ENCODE measurements around the gene FIGNL2.
"Not testable (repeated sequence)": the region's sequence is repeated elsewhere in the genome, so short reads cannot be mapped to it uniquely, and the experiment has no call there.

The FIGNL2 gene

GRCh38 chr12:51818086-51818485, 30.4 kb downstream of the FIGNL2 start:
- no peak for DNase-seq (ENCODE audit: low read depth, low spot score)

DNA sequence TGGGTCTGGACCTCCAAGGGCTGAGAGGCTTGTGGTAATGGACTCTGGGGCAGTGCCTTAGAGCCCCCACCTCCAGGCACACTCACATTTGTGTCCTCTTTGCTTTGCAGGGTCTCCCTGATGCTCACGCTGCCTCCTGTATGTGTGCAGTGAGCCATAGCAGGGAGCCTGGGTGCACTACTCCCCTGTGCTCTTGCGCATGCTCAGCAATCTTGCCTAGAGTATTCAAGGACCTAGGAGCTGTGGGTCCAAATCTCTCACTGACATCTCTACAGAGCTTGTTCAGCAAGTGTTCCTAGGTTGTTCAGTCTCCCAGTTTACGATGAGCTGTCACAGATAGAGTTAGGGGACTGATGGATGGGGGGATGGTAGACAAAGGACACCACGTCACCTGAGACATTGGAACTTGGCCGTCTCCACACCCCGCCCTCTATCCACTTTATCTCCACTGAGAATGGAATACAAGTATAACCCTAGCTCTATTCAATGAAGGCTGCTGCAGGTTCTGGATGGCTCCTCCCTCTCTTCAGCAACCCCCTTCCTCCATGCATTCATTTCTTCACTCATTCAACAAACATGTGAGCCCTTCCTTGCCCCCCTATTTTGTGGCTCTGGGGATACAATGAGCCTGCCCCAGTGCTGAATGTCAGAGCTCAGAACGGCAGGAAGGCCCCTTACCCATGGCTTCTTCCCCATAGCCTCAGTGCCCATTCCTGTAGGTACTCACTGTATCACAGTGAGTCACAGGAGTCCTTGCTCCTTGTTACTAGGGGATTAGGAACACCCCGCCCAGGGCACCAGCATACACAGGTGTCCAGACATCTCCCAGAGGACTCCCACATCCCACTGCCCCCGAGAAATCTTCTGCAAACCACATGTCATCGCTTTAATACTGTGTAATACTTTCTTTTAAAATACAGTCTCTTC, 31.2 kb downstream of the FIGNL2 start:
- DNase-seq (ENCODE audit: low read depth, low spot score): no peak

- DNase-seq (ENCODE audit: low read depth, low spot score): no peak
Observed at GRCh38 chr12:51815571-51815970, 32.9 kb downstream of the FIGNL2 start.

DNA sequence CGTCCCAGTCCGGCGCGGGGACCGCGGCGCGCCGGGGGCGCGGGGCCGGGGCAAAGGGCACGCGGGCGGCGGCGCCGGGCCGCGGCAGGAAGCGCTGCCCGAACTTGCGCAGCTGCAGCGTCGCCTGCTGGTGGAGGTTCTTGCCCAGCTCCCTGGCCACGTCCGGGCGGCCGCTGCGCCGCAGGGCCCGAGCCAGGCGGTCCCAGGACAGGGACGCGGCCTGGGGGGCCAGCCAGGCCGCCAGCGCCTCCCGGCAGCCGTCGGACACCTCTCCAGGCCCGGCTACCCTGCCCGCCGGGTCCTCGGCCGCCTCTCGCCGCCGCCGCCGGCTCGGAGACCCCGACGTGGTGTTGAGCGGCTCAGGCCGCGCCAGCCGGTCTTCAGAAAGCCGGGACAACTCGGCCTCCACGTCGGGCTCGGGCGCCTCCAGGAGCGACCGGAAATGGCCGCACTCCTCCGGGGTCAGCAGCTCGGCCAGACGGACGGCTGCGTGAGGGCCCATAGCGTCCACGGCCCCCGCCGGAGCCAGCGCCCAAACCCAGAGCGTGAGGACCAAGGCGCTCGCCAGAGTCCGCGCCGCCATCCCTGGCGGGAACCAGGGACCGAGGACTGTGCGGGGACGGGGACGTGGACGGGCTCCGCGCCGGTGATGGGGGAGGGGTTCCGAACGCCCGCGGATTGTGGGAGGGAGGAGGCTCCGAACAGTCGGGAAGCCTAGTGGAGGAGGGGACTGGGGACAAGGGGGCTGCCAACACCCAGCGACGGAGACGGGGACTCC, 34.0 kb downstream of the FIGNL2 start:
- no peak for DNase-seq (ENCODE audit: low read depth, low spot score)

GRCh38 chr12:51813931-51814310, 34.6 kb downstream of the FIGNL2 start:
- no peak for DNase-seq (ENCODE audit: low read depth, low spot score)

- DNase-seq (ENCODE audit: low read depth, low spot score): no peak
Observed at GRCh38 chr12:51812871-51813270, 35.6 kb downstream of the FIGNL2 start.

DNA sequence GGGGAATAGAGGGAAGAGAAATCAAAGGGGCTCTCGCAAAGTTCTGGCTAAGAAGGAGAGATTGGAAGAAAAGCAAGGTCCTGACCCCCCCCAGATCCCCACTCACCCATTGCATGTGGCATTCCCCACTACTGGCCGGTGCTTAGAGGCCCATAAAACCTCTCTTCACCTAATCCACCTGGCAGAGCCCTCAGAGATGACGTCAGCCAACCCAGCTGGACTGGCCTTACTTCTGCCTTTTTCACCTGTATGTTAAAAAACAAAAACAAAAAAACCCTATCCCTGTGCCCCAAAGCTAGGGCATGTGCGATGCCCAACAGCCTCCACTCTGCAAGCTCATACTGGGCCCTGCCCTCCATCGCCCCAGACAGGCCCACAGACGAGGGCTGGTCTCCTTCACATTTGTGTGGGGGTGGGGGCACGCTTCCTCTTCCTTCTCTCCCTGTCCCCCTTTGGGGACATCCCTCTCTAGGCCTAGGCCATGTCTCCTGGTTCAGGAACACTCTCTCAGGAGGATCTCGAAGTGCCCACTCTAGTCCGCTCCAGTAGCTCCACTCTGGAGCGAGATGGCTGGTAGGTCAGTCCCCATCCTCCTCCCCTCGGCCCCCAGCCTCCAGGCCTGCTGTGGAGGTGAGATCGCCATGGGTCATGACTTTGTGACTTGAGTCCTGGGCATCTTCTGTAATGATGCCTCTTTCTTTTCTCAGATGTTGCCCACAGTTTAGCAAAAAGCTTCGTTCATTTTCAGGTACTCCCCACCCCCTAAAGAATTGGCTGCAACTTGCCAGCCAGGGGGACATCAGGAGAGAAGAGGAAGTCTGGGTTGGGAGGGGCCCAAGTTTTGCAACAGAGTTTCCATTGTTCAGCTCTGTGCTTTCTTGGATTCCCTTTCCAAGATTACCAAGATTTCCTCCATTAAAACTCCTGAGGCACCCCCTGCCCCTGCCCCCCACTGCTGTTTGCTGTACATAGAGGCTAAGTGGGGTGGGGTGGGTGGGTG, 37.0 kb downstream of the FIGNL2 start:
- no peak for DNase-seq (ENCODE audit: low read depth, low spot score)

DNA sequence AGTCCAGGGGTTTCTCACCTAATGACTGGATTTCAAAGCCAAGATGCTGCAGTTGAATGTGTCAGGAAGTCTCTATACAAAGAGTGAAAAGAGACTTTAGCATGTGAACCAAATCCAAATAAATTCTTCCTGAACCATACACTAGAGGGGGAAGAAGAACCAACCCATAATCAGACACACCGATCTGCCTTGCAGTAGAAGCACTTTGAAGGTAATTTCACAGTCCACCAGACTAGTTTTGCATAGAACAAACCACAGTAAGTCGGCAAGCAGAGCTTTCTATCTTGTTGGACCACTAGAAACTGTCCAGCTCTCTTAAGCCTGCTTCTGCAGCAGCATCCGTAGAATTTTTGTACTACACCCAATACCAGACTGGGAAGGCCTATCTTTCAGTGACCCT, 39.3 kb downstream of the FIGNL2 start:
- no peak for DNase-seq (ENCODE audit: low read depth, low spot score)

DNA sequence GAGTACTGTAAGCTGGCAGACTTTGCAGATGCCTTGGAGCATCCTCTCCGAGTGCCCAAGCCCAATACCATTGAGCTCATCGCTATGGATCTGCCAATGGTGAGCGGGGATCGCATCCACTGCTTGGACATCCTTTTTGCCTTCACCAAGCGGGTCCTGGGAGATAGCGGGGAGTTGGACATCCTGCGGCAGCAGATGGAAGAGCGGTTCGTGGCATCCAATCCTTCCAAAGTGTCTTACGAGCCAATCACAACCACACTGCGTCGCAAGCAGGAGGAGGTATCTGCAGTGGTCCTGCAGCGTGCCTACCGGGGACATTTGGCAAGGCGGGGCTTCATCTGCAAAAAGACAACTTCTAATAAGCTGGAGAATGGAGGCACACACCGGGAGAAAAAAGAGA, 41.6 kb downstream of the FIGNL2 start:
- DNase-seq (ENCODE audit: low read depth, low spot score): no peak

GRCh38 chr12:51801027-51801426, 47.5 kb downstream of the FIGNL2 start:
- no peak for DNase-seq (ENCODE audit: low read depth, low spot score)

DNA sequence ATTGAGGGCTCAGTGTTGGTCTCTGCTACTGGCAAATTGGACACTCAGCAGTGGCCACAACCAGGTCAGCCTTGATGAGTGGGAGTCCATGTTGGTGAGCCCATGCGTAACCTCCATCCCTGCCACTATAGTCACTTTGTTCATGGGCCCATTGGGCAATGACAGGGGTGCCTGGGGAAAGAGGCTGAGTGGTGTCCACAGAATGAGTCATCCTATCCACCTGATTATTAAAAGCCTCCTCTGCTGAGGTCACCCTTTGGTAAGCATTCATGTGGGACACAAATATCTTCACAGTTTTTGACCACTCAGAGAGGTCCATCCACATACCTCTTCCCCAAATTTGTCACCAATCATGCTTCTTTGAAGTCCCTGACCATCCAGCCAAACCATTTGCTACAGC, 50.0 kb downstream of the FIGNL2 start:
- DNase-seq (ENCODE audit: low read depth, low spot score): no peak

DNA sequence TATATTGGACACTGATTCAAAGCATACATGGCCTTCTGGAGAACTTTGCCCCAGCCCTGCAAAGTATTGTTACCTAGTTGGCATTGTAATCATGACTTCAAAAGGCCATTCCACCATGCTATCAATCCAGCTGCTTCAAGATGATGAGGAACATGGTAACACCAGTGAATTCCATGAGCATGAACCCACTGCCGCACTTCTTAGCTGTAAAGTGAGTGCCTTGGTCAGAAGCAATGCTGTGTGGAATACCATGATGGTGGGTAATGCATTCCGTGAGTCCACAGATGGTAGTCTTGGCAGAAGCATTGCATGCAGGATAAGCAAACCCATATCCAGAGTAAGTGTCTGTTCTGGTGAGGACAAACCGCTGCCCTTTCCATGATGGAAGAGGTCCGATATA, 50.5 kb downstream of the FIGNL2 start:
- DNase-seq (ENCODE audit: low read depth, low spot score): not testable (repeated sequence)

DNA sequence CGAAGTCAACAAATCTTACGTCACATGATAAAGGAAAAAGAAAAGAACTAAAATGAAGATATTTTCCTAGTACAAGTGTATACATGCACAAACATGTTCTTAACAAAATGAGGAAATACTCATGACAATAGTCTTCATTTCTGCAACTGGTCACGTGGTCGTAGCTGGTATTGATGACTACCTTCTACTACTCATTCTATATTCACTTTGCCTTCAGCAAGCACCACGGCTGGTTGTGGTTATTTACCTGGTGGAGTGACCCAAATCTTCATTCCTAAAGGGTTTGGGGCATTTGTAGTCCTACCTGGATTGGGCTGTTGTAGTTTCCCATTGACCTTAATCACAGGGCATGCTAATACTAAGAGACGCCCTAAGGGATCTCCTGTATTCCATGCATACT, 51.2 kb downstream of the FIGNL2 start:
- no peak for DNase-seq (ENCODE audit: low read depth, low spot score)

DNA sequence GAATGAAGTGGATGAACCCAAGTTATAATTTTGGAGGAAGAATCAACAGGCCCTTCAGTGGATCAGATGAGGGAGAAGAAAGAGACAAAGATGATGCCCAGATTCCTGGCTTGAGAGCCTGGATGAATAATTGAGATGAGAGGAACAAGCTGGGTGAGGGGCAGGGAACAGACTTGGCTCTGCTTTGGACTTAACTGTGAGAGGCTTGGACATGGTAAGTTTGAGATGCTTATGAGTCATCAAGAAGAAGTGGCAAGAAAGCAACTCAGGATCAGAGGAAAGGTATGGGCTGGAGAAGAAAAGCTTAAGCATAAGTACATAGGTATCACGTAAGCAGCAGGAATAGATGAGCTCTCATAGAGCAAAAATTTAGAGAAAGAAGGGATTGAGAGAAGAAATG, 55.3 kb downstream of the FIGNL2 start:
- no peak for DNase-seq (ENCODE audit: low read depth, low spot score)

- no peak for DNase-seq (ENCODE audit: low read depth, low spot score)
Observed at GRCh38 chr12:51792417-51792816, 56.1 kb downstream of the FIGNL2 start.

- no peak for DNase-seq (ENCODE audit: low read depth, low spot score)
Observed at GRCh38 chr12:51788876-51789275, 59.6 kb downstream of the FIGNL2 start.

DNA sequence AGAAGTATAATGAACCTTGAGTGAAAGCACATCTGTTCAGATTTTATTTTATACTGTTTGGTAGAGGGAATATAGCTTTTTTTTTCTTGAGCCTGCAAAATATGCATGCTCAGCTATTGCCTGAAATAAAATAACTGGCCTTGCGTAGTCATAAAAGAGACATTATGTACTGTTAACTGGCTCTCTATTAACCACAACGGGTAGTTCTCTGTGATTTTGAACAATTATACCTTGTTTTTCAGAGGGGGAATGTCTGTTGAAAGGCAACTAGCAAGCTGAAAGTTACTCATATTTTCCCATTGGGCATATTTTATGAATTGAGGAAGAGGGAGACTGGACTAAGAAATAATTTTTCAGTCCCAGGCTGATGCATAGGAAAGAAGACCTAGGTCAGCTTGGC, 62.6 kb downstream of the FIGNL2 start:
- DNase-seq (ENCODE audit: low read depth, low spot score): no peak

GRCh38 chr12:51784688-51785087, 63.8 kb downstream of the FIGNL2 start:
- no peak for DNase-seq (ENCODE audit: low read depth, low spot score)

GRCh38 chr12:51779876-51780275, 68.6 kb downstream of the FIGNL2 start:
- DNase-seq (ENCODE audit: low read depth, low spot score): no peak

DNA sequence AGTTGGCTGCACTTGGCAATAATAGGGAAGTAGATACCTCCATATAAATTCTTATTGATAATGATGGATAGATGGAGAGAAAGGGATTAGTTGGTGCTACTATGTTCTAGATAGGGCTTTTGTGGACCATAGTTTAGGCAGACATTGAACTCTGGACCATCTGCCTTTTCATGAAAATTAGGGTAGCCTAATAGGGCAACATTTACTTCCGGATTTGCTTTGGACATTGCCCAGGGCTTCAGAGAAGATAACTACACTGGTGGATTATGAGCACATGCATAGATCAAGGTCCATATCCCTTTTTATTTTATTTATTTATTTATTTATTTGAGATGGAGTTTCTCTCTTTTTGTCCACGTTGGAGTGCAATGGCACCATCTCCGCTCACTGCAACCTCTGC, 70.5 kb downstream of the FIGNL2 start:
- DNase-seq (ENCODE audit: low read depth, low spot score): no peak

- no peak for DNase-seq (ENCODE audit: low read depth, low spot score)
Observed at GRCh38 chr12:51777457-51777856, 71.1 kb downstream of the FIGNL2 start.

DNA sequence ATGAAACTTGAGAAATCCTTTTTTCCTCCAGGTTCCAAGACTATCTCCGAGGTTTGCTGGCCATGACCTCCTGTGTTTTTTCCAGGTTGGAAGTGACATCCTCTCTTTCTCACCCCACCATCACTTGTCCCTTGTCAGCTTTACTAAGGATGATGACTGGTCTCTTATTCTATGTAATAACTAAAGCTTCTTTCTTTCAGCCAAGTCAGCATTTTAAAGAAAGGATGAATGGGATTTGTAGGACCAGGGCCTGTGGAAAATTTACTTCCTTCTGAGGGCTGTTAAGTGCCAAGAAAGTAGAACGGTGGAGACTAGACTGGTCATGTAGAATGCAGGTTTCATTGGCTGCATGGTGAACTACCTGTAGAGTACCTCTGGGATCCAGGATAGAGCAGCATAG, 73.6 kb downstream of the FIGNL2 start:
- DNase-seq (ENCODE audit: low read depth, low spot score): no peak

All from iPS DF 19.7 (cell line).